ENCODE data around the gene PTPRU. TPM values are rescaled to one million over a fixed set of nuclear protein-coding genes. Genes with fewer than 3 reads are reported as not detected.
"Not testable (repeated sequence)": the region's sequence is repeated elsewhere in the genome, so short reads cannot be mapped to it uniquely, and the experiment has no call there.

Gene PTPRU
- total RNA-seq, 1 experiment from 2014 or later: 14.1 TPM

- not testable (repeated sequence) for DNase-seq (ENCODE audit: low read depth)
Observed at GRCh38 chr1:29222260-29222659, 14.1 kb upstream of the PTPRU start.

- DNase-seq (ENCODE audit: low read depth): no peak
Observed at GRCh38 chr1:29222686-29223085, 13.6 kb upstream of the PTPRU start.

- DNase-seq (ENCODE audit: low read depth): no peak
Observed at GRCh38 chr1:29223521-29223920, 12.8 kb upstream of the PTPRU start.

- no peak for DNase-seq (ENCODE audit: low read depth)
Observed at GRCh38 chr1:29224356-29224837, 11.9 kb upstream of the PTPRU start.

GRCh38 chr1:29225361-29225760 is 11.0 kb upstream of the PTPRU start:
- no peak for DNase-seq (ENCODE audit: low read depth)

- no peak for DNase-seq (ENCODE audit: low read depth)
Observed at GRCh38 chr1:29227511-29227910, 8.8 kb upstream of the PTPRU start.

GRCh38 chr1:29230204-29230552 is 6.1 kb upstream of the PTPRU start:
- no peak for DNase-seq (ENCODE audit: low read depth)

GRCh38 chr1:29230553-29231378 is 5.6 kb upstream of the PTPRU start, which contains the start of gene MECR:
TSS of gene MECR (minus strand) at chr1:29230934. CDS start at chr1:29230906, 28 bp downstream.
- peak; percentile 89 for DNase-seq (ENCODE audit: low read depth)

GRCh38 chr1:29232387-29232786 is 3.9 kb upstream of the PTPRU start:
- no peak for DNase-seq (ENCODE audit: low read depth)

GRCh38 chr1:29233693-29234092 is 2.6 kb upstream of the PTPRU start:
- no peak for DNase-seq (ENCODE audit: low read depth)

- no peak for DNase-seq (ENCODE audit: low read depth)
Observed at GRCh38 chr1:29234471-29234870, 1.9 kb upstream of the PTPRU start.

GRCh38 chr1:29234881-29235280 is 1.4 kb upstream of the PTPRU start:
- not testable (repeated sequence) for DNase-seq (ENCODE audit: low read depth)

GRCh38 chr1:29236712-29237128 is 398 bp downstream of the PTPRU start:
- no peak for DNase-seq (ENCODE audit: low read depth)

- peak; percentile 59 for DNase-seq (ENCODE audit: low read depth)
Observed at GRCh38 chr1:29237129-29237821, 953 bp downstream of the PTPRU start.

GRCh38 chr1:29237852-29238619 is 1.7 kb downstream of the PTPRU start:
- DNase-seq (ENCODE audit: low read depth): peak; percentile 66

- DNase-seq (ENCODE audit: low read depth): no peak
Observed at GRCh38 chr1:29238620-29239002, 2.3 kb downstream of the PTPRU start.

- DNase-seq (ENCODE audit: low read depth): peak; percentile 78
Observed at GRCh38 chr1:29239142-29239541, 2.8 kb downstream of the PTPRU start.

- DNase-seq (ENCODE audit: low read depth): no peak
Observed at GRCh38 chr1:29240400-29240837, 4.1 kb downstream of the PTPRU start.

- no peak for DNase-seq (ENCODE audit: low read depth)
Observed at GRCh38 chr1:29240986-29241385, 4.7 kb downstream of the PTPRU start.

- peak; percentile 90 for DNase-seq (ENCODE audit: low read depth)
Observed at GRCh38 chr1:29243023-29243870, 6.9 kb downstream of the PTPRU start.

GRCh38 chr1:29243871-29244200 is 7.5 kb downstream of the PTPRU start:
- DNase-seq (ENCODE audit: low read depth): peak; percentile 91
